GM08714 (cell line): ENCODE measurements around the gene CTIF.

Experiments
- H3K4me3 ChIP-seq: fragments of 200-500 bp; sonication (Bioruptor generic); 2 replicates; pipeline ENCODE4 v1.5.1; 2014; ENCODE audit warnings: mild to moderate bottlenecking, low read length, inconsistent platforms
- ZNF274 ChIP-seq: IDR thresholded peaks from 2 replicates; pipeline ENCODE4 v1.6.1; 2012; ENCODE audit warnings: mild to moderate bottlenecking, low read depth, low read length

The CTIF gene

GRCh38 chr18:48570313-48570712 lies 31.5 kb downstream of the CTIF start:
- no peak overlapping the region for H3K4me3 ChIP-seq
- TF ChIP-seq ZNF274, result no peak

- no peak for TF ChIP-seq ZNF274
- no peak overlapping the region for H3K4me3 ChIP-seq
Measured at GRCh38 chr18:48571639-48572384, 33.0 kb downstream of the CTIF start.

GRCh38 chr18:48572402-48573126 lies 33.7 kb downstream of the CTIF start:
- no peak for TF ChIP-seq ZNF274
- H3K4me3 ChIP-seq, result no peak overlapping the region

GRCh38 chr18:48573632-48574283 lies 34.9 kb downstream of the CTIF start:
- no peak overlapping the region for H3K4me3 ChIP-seq
- no peak for TF ChIP-seq ZNF274

GRCh38 chr18:48574667-48575300 lies 36.0 kb downstream of the CTIF start:
- H3K4me3 ChIP-seq, result no peak overlapping the region
- TF ChIP-seq ZNF274, result no peak

GRCh38 chr18:48575301-48575657 lies 36.4 kb downstream of the CTIF start:
- TF ChIP-seq ZNF274, result no peak
- H3K4me3 ChIP-seq, result no peak overlapping the region

GRCh38 chr18:48575658-48576456 lies 37.0 kb downstream of the CTIF start:
- H3K4me3 ChIP-seq, result no peak overlapping the region
- TF ChIP-seq ZNF274, result no peak

GRCh38 chr18:48576457-48576771 lies 37.6 kb downstream of the CTIF start:
- no peak overlapping the region for H3K4me3 ChIP-seq
- TF ChIP-seq ZNF274, result no peak

GRCh38 chr18:48577478-48578190 lies 38.8 kb downstream of the CTIF start:
- no peak overlapping the region for H3K4me3 ChIP-seq
- no peak for TF ChIP-seq ZNF274

GRCh38 chr18:48578289-48578688 lies 39.5 kb downstream of the CTIF start:
- no peak overlapping the region for H3K4me3 ChIP-seq
- no peak for TF ChIP-seq ZNF274

GRCh38 chr18:48580066-48580465 lies 41.2 kb downstream of the CTIF start:
- no peak for TF ChIP-seq ZNF274
- H3K4me3 ChIP-seq, result no peak overlapping the region

GRCh38 chr18:48580782-48581181 lies 42.0 kb downstream of the CTIF start:
- H3K4me3 ChIP-seq, result no peak overlapping the region
- TF ChIP-seq ZNF274, result no peak

- no peak for TF ChIP-seq ZNF274
- no peak overlapping the region for H3K4me3 ChIP-seq
Measured at GRCh38 chr18:48581206-48581605, 42.4 kb downstream of the CTIF start.
